Activated CD8-positive, alpha-beta T cell treated with anti-CD3 and anti-CD28 coated beads for 36 hours (primary cell): ENCODE measurements around the gene ELANE. TPM values are rescaled to one million over a fixed set of nuclear protein-coding genes. Genes with fewer than 3 reads are reported as not detected.

Experiments
- ATAC-seq: fragments of 200-7000 bp; cut with Tn5 transposase; one replicate; pipeline ENCODE4 v1.10.0; 2021; ENCODE audit warnings: mild to moderate bottlenecking, moderate library complexity
- CTCF ChIA-PET: fragments of 350-600 bp; sonication (Branson Sonifier 250); formaldehyde crosslinking; loops from one replicate; lab custom pipeline; 2021; ENCODE audit warnings: antibody characterized with exemption; lab: Charles Lee
- POLR2A ChIA-PET: fragments of 350-600 bp; sonication (Branson Sonifier 250); formaldehyde crosslinking; loops from one replicate; lab custom pipeline; 2021; ENCODE audit warnings: antibody characterized with exemption; lab: Charles Lee
- DNase-seq: peaks from one replicate; pipeline ENCODE4 v3.0.0-alpha.2; 2020
- H3K27ac Mint-ChIP-seq: one replicate; pipeline ENCODE4 v1.8.0; 2021; ENCODE audit warnings: mild to moderate bottlenecking, mixed read lengths
- H3K27me3 Mint-ChIP-seq: one replicate; pipeline ENCODE4 v1.8.0; 2021; ENCODE audit warnings: mixed read lengths
- H3K36me3 Mint-ChIP-seq: one replicate; pipeline ENCODE4 v1.8.0; 2021; ENCODE audit warnings: low read depth, mixed read lengths
- H3K4me1 Mint-ChIP-seq: one replicate; pipeline ENCODE4 v1.8.0; 2021; ENCODE audit warnings: low read depth, mixed read lengths
- H3K4me3 Mint-ChIP-seq: one replicate; pipeline ENCODE4 v1.8.0; 2021; ENCODE audit warnings: mild to moderate bottlenecking, moderate library complexity, mixed read lengths
- H3K9me3 Mint-ChIP-seq: one replicate; pipeline ENCODE4 v1.8.0; 2021; ENCODE audit warnings: mixed read lengths
- CTCF ChIP-seq: fragments of 200-600 bp; IDR thresholded peaks from one replicate; pipeline ENCODE4 v1.8.0; 2022; ENCODE audit warnings: antibody characterized with exemption, mild to moderate bottlenecking
- intact Hi-C: fragments of 100-400 bp; cut with micrococcal nuclease; formaldehyde crosslinking; loops from one replicate; pipeline ENCODE4 v1.10.0; 2022
- total RNA-seq, 2 experiments: library from RNA; stranded (reverse); gene quantifications; one replicate each; pipeline ENCODE4 v1.2.3, GENCODE V29; 2021

The ELANE gene
- total RNA-seq = not detected

DNA sequence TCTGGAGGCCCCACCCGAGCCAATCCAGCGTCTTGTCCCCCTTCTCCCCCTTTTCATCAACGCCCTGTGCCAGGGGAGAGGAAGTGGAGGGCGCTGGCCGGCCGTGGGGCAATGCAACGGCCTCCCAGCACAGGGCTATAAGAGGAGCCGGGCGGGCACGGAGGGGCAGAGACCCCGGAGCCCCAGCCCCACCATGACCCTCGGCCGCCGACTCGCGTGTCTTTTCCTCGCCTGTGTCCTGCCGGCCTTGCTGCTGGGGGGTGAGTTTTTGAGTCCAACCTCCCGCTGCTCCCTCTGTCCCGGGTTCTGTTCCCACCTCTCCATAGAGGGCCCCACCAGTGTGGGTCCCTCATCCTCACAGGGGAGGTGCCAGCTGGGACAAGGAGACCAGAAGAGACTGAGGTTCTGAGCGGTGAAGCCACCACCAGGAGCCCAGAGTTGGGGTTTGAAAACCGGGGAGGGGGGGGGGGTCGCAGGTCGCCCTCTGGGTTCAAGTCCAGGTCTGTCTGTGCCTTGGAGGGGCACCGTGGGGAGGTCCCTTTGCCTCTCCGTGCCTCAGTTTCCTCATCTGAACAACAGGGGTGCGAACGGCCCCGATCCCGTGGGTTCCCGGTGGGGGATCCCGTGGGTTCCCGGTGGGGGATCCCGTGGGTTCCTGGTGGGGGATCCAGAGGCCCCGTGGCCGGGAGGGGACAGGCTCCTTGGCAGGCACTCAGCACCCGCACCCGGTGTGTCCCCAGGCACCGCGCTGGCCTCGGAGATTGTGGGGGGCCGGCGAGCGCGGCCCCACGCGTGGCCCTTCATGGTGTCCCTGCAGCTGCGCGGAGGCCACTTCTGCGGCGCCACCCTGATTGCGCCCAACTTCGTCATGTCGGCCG is at the start of gene ELANE:
Gene ELANE (plus strand): TSS at position 168 of the 878 bp plus-strand sequence. CDS start 26 bp downstream, at position 194.
- Mint-ChIP-seq H3K4me3 (no peak within 1 kb of the TSS), H3K27me3 (peaks cover 15% of the 10 kb centered on the region), H3K4me1 (no peaks in the 10 kb centered on the region), H3K9me3 (no peaks in the 10 kb centered on the region), H3K27ac (no peak within 1 kb of the TSS), H3K36me3 (no peaks in the 10 kb centered on the region)
- no peak for TF ChIP-seq CTCF
- intact Hi-C loops = no loop called here
- ATAC-seq = no peak
- DNase-seq = no peak
- ChIA-PET CTCF (no interaction called here), POLR2A (no interaction called here)

DNA sequence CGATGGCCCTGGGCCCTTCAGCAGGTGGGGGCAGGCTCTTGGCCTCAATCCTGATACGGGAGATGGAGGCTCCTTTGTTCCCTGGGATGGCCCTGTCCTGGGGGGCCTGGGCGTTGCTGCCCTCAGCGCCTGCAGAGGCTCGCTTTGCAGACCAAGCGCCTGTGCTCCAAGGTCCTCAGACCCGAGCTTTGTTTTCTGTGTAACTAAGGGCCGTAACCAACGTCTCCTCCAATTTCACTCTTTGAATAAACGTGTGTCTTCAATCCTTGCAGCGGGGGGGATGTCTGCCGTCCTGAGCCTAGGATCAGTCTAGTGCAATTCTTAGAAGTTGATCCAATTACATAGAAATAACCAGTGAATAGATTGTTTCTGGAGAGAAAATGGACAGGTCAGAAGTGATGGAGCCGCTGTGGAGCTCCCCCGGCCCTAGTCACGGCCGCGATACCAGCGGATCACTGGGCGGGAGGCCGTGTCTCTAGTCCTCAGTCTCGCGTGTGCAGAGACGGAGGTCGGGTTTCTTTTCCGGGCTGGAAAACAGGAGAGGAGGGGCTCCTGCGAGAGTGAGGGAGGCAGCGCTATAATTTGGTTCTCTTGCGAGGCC is 49.5 kb upstream of the ELANE start:
- CTCF ChIA-PET = interaction anchor here (1.2 kb wide), 1 partner anchor 61 kb away, joined by 4 read pairs; no protein-coding TSS in a partner anchor
- TF ChIP-seq CTCF = no peak

DNA sequence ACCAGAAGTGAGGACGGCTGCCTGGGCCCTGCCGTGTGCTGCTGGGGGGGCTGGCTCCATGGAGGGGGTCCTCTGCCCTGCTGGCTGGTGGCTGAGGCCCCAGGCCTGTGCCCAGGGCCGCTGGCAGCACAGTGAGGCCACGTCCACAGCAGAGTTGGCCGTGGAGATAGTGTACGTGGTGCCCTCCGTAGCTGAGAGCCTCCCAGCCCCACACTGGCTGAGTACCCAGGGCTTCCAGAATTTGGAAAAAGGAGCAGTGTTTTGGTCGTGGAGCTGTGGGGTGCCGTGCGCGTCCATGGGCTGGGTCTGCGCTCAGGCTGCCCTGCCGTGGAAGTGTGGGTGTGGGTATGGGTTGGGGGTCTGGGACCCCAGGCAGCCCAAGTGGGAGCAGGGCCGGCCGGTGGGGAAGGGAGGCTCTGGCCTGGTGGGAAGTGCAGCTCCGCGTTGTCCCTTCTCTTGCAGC is 49.0 kb upstream of the ELANE start:
- no peak for TF ChIP-seq CTCF
- intact Hi-C loops = no loop called here
- peaks cover 46% of the 10 kb centered on the region for H3K4me1 Mint-ChIP-seq
- H3K36me3 Mint-ChIP-seq = peaks cover 76% of the 10 kb centered on the region
- ChIA-PET POLR2A (interaction anchor here (0.8 to 9.6 kb wide), 10 partner anchors 6 to 788 kb away, joined by 3 to 106 read pairs (median 4); no protein-coding TSS in a partner anchor), CTCF (no interaction called here)
- no peak for ATAC-seq
- DNase-seq = no peak
- no peak overlapping the region for H3K4me3 Mint-ChIP-seq
- no peaks in the 10 kb centered on the region for H3K27me3 Mint-ChIP-seq
- H3K27ac Mint-ChIP-seq = no peak overlapping the region
- no peaks in the 10 kb centered on the region for H3K9me3 Mint-ChIP-seq

More for the DNA sequence above, 49.5 kb upstream of the ELANE start:
- Mint-ChIP-seq H3K9me3 (no peaks in the 10 kb centered on the region), H3K27ac (peak overlapping the region; percentile 77), H3K36me3 (peaks cover 71% of the 10 kb centered on the region), H3K27me3 (no peaks in the 10 kb centered on the region), H3K4me1 (peaks cover 43% of the 10 kb centered on the region), H3K4me3 (peak overlapping the region; percentile 41)
- POLR2A ChIA-PET = interaction anchor here (0.6 to 9.6 kb wide), 11 partner anchors 6 to 788 kb away, joined by 3 to 106 read pairs (median 3); partner anchors contain the start of gene MED16
- DNase-seq (no peak), ATAC-seq (no peak)
- intact Hi-C loops = no loop called here

- Mint-ChIP-seq H3K36me3 (peaks cover 72% of the 10 kb centered on the region), H3K4me3 (no peak overlapping the region), H3K27ac (peak overlapping the region; percentile 59), H3K27me3 (no peaks in the 10 kb centered on the region), H3K9me3 (no peaks in the 10 kb centered on the region), H3K4me1 (peaks cover 46% of the 10 kb centered on the region)
- ATAC-seq (no peak), DNase-seq (no peak)
- ChIA-PET POLR2A (interaction anchor here (0.7 to 9.6 kb wide), 9 partner anchors 8 to 218 kb away, joined by 3 to 106 read pairs (median 4); partner anchors contain the start of gene RNU6-2), CTCF (no interaction called here)
- intact Hi-C loops = no loop called here
- TF ChIP-seq CTCF = no peak
These were observed 48.3 kb upstream of the ELANE start for GRCh38 chr19:803686-804418.
